HG03521 (cell line): ENCODE data around the gene GNG4.
A peak's percentile ranks its signal among the peaks of the same experiment; 100 is the strongest.
"Not testable (repeated sequence)": the region's sequence is repeated elsewhere in the genome, so short reads cannot be mapped to it uniquely, and the experiment has no call there.

ENCODE experiments used
- ATAC-seq: cut with Tn5 transposase; IDR thresholded peaks from one replicate; pipeline ENCODE4 v1.9.1; 2021; ENCODE audit warnings: mild to moderate bottlenecking, moderate library complexity; ENCODE audit not compliant: unreplicated experiment

Gene GNG4

GRCh38 chr1:235650341-235651169 is 971 bp upstream of the GNG4 start:
- no peak for ATAC-seq

- ATAC-seq, result peak; percentile 47
Measured at GRCh38 chr1:235648954-235649367, 623 bp downstream of the GNG4 start.

- ATAC-seq, result no peak
Measured at GRCh38 chr1:235648407-235648907, 1.1 kb downstream of the GNG4 start.

- not testable (repeated sequence) for ATAC-seq
Measured at GRCh38 chr1:235647537-235647936, 2.0 kb downstream of the GNG4 start.

GRCh38 chr1:235646463-235646862 is 3.1 kb downstream of the GNG4 start:
- ATAC-seq, result no peak

- ATAC-seq, result no peak
Measured at GRCh38 chr1:235644693-235645305, 4.8 kb downstream of the GNG4 start.

GRCh38 chr1:235643837-235644692 is 5.5 kb downstream of the GNG4 start:
- no peak for ATAC-seq

GRCh38 chr1:235642943-235643371 is 6.6 kb downstream of the GNG4 start:
- no peak for ATAC-seq

GRCh38 chr1:235642011-235642942 is 7.3 kb downstream of the GNG4 start:
- ATAC-seq, result peak; percentile 69

- ATAC-seq, result no peak
Measured at GRCh38 chr1:235640580-235640979, 9.0 kb downstream of the GNG4 start.

- ATAC-seq, result no peak
Measured at GRCh38 chr1:235639226-235640205, 10.1 kb downstream of the GNG4 start.

- ATAC-seq, result not testable (repeated sequence)
Measured at GRCh38 chr1:235638612-235639011, 11.0 kb downstream of the GNG4 start.

GRCh38 chr1:235637756-235638534 is 11.6 kb downstream of the GNG4 start:
- ATAC-seq, result no peak

- ATAC-seq, result no peak
Measured at GRCh38 chr1:235635938-235636662, 13.5 kb downstream of the GNG4 start.

- peak; percentile 82 for ATAC-seq
Measured at GRCh38 chr1:235632506-235633401, 16.8 kb downstream of the GNG4 start.

GRCh38 chr1:235631816-235632215 is 17.8 kb downstream of the GNG4 start:
- ATAC-seq, result no peak
